ENCODE data around the gene HNRNPAB. TPM values are rescaled to one million over a fixed set of nuclear protein-coding genes. Genes with fewer than 3 reads are reported as not detected.

Gene HNRNPAB
- polyA plus RNA-seq (2012; ENCODE audit: missing spikeins), result 168 TPM

GRCh38 chr5:178204182-178204934 lies at the start of gene HNRNPAB:
TSS of gene HNRNPAB (plus strand) at chr5:178204533. CDS start at chr5:178204838, 305 bp downstream.
- DNase-seq (ENCODE audit: insufficient read length), result peak; percentile 95
- TF ChIP-seq POLR2AphosphoS5 (IDR thresholded peaks at IDR 0.05; ENCODE audit: low read depth, low read length), result peak; percentile 100
- TF ChIP-seq TAF1 (IDR thresholded peaks at IDR 0.05; ENCODE audit: borderline replicate concordance, low read depth, low read length), result peak; percentile 92
- peak; percentile 100 for TF ChIP-seq POLR2A (IDR thresholded peaks at IDR 0.05; ENCODE audit: low read depth, low read length)
- peak; percentile 95 for FAIRE-seq

GRCh38 chr5:178155065-178155464 lies 49.3 kb upstream of the HNRNPAB start:
- no peak for DNase-seq (ENCODE audit: insufficient read length)
- FAIRE-seq, result no peak
- TF ChIP-seq TAF1 (IDR thresholded peaks at IDR 0.05; ENCODE audit: borderline replicate concordance, low read depth, low read length), result no peak
- no peak for TF ChIP-seq POLR2AphosphoS5 (IDR thresholded peaks at IDR 0.05; ENCODE audit: low read depth, low read length)
- no peak for TF ChIP-seq POLR2A (IDR thresholded peaks at IDR 0.05; ENCODE audit: low read depth, low read length)

GRCh38 chr5:178160176-178160575 lies 44.2 kb upstream of the HNRNPAB start:
- TF ChIP-seq POLR2A (IDR thresholded peaks at IDR 0.05; ENCODE audit: low read depth, low read length) (no peak), TAF1 (IDR thresholded peaks at IDR 0.05; ENCODE audit: borderline replicate concordance, low read depth, low read length) (no peak), POLR2AphosphoS5 (IDR thresholded peaks at IDR 0.05; ENCODE audit: low read depth, low read length) (no peak)
- DNase-seq (ENCODE audit: insufficient read length) (no peak), FAIRE-seq (no peak)

- DNase-seq (ENCODE audit: insufficient read length) (no peak), FAIRE-seq (no peak)
- no peak for TF ChIP-seq POLR2A (IDR thresholded peaks at IDR 0.05; ENCODE audit: low read depth, low read length)
- TF ChIP-seq POLR2AphosphoS5 (IDR thresholded peaks at IDR 0.05; ENCODE audit: low read depth, low read length), result no peak
- TF ChIP-seq TAF1 (IDR thresholded peaks at IDR 0.05; ENCODE audit: borderline replicate concordance, low read depth, low read length), result no peak
Observed at GRCh38 chr5:178162481-178162880, 41.9 kb upstream of the HNRNPAB start.

- no peak for TF ChIP-seq POLR2A (IDR thresholded peaks at IDR 0.05; ENCODE audit: low read depth, low read length)
- no peak for TF ChIP-seq TAF1 (IDR thresholded peaks at IDR 0.05; ENCODE audit: borderline replicate concordance, low read depth, low read length)
- no peak for TF ChIP-seq POLR2AphosphoS5 (IDR thresholded peaks at IDR 0.05; ENCODE audit: low read depth, low read length)
- DNase-seq (ENCODE audit: insufficient read length), result peak; percentile 90
- FAIRE-seq, result peak; percentile 95
Observed at GRCh38 chr5:178163772-178164735, 40.3 kb upstream of the HNRNPAB start.

- TF ChIP-seq TAF1 (IDR thresholded peaks at IDR 0.05; ENCODE audit: borderline replicate concordance, low read depth, low read length), result no peak
- no peak for TF ChIP-seq POLR2AphosphoS5 (IDR thresholded peaks at IDR 0.05; ENCODE audit: low read depth, low read length)
- TF ChIP-seq POLR2A (IDR thresholded peaks at IDR 0.05; ENCODE audit: low read depth, low read length), result no peak
- DNase-seq (ENCODE audit: insufficient read length), result no peak
- FAIRE-seq, result no peak
Observed at GRCh38 chr5:178165581-178165980, 38.8 kb upstream of the HNRNPAB start.

- FAIRE-seq (no peak), DNase-seq (ENCODE audit: insufficient read length) (no peak)
- no peak for TF ChIP-seq TAF1 (IDR thresholded peaks at IDR 0.05; ENCODE audit: borderline replicate concordance, low read depth, low read length)
- no peak for TF ChIP-seq POLR2A (IDR thresholded peaks at IDR 0.05; ENCODE audit: low read depth, low read length)
- no peak for TF ChIP-seq POLR2AphosphoS5 (IDR thresholded peaks at IDR 0.05; ENCODE audit: low read depth, low read length)
Observed at GRCh38 chr5:178170455-178170854, 33.9 kb upstream of the HNRNPAB start.

GRCh38 chr5:178174456-178174855 lies 29.9 kb upstream of the HNRNPAB start:
- DNase-seq (ENCODE audit: insufficient read length), result no peak
- no peak for FAIRE-seq
- TF ChIP-seq POLR2AphosphoS5 (IDR thresholded peaks at IDR 0.05; ENCODE audit: low read depth, low read length) (no peak), TAF1 (IDR thresholded peaks at IDR 0.05; ENCODE audit: borderline replicate concordance, low read depth, low read length) (no peak)

GRCh38 chr5:178176791-178177190 lies 27.5 kb upstream of the HNRNPAB start:
- DNase-seq (ENCODE audit: insufficient read length) (no peak), FAIRE-seq (no peak)
- no peak for TF ChIP-seq POLR2AphosphoS5 (IDR thresholded peaks at IDR 0.05; ENCODE audit: low read depth, low read length)
- TF ChIP-seq POLR2A (IDR thresholded peaks at IDR 0.05; ENCODE audit: low read depth, low read length), result no peak
- no peak for TF ChIP-seq TAF1 (IDR thresholded peaks at IDR 0.05; ENCODE audit: borderline replicate concordance, low read depth, low read length)

- no peak for FAIRE-seq
- TF ChIP-seq POLR2AphosphoS5 (IDR thresholded peaks at IDR 0.05; ENCODE audit: low read depth, low read length) (no peak), TAF1 (IDR thresholded peaks at IDR 0.05; ENCODE audit: borderline replicate concordance, low read depth, low read length) (no peak), POLR2A (IDR thresholded peaks at IDR 0.05; ENCODE audit: low read depth, low read length) (no peak)
- DNase-seq (ENCODE audit: insufficient read length), result no peak
Observed at GRCh38 chr5:178177569-178177968, 26.8 kb upstream of the HNRNPAB start.

GRCh38 chr5:178180141-178180863 lies 24.0 kb upstream of the HNRNPAB start:
- DNase-seq (ENCODE audit: insufficient read length), result no peak
- TF ChIP-seq POLR2A (IDR thresholded peaks at IDR 0.05; ENCODE audit: low read depth, low read length) (no peak), TAF1 (IDR thresholded peaks at IDR 0.05; ENCODE audit: borderline replicate concordance, low read depth, low read length) (no peak), POLR2AphosphoS5 (IDR thresholded peaks at IDR 0.05; ENCODE audit: low read depth, low read length) (no peak)
- FAIRE-seq, result no peak
